Mesodermal cell (in vitro differentiated cells): Measurements from ENCODE around the gene OLFML1.

ENCODE experiments used
- H3K27ac ChIP-seq: 2 replicates; pipeline ENCODE4 v1.7.0; 2013; ENCODE audit warnings: mild to moderate bottlenecking, low read depth, low read length, moderate library complexity; ENCODE audit not compliant: severe bottlenecking
- H3K36me3 ChIP-seq: 2 replicates; pipeline ENCODE4 v1.7.1; 2013; ENCODE audit warnings: mild to moderate bottlenecking, low read length, moderate library complexity; ENCODE audit not compliant: control insufficient read depth, insufficient read depth
- H3K4me1 ChIP-seq: one replicate; pipeline ENCODE4 v1.7.1; 2013; ENCODE audit warnings: mild to moderate bottlenecking, low read length; ENCODE audit not compliant: insufficient read depth, control insufficient read depth, poor library complexity, severe bottlenecking
- H3K4me3 ChIP-seq: 2 replicates; pipeline ENCODE4 v1.7.0; 2013; ENCODE audit warnings: low read length, control low read depth, mild to moderate bottlenecking; ENCODE audit not compliant: insufficient read depth, poor library complexity, severe bottlenecking; ENCODE audit errors: extremely low read depth
- H3K9me3 ChIP-seq: 2 replicates; pipeline ENCODE4 v1.7.1; 2013; ENCODE audit warnings: mild to moderate bottlenecking, low read length, moderate library complexity; ENCODE audit not compliant: control insufficient read depth
- WGBS, 2 experiments: methylation state at CpG; one replicate each; pipeline ENCODE4 v1.1.5; 2013; ENCODE audit warnings: missing lambda C conversion rate in 2 of 2; ENCODE audit not compliant: insufficient coverage in 2 of 2; 5-methylcytosine and 5-hydroxymethylcytosine counted together

OLFML1 gene

DNA sequence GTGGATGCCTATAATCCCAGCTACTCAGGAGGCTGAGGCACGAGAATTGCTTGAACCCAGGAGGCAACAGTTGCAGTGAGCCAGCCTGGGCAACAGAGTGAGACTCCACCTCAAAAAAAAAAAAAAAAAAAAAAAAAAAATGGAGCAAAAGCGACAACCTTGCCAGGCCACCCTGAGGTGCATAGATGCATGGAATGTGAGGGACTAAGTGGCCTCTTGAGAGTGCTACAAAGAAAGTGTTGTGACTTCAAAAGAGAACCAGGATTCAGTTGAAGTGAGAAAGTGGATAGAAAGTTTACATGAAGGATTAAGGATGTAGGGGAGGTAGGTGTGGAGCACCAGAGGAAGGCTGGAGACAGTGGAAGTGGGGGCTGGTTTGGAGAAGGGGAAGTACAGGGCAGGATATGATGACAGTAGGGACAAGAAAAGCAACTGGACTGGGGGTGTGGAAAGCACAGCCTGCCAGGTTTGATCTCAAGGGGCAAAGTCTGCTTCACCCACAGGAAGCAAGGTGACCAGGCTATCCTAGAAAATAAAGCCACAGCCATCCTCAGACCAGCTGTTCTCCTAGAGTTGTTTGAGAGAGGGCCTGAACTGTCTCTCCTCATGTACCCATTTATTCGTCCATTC lies 36.0 kb upstream of the OLFML1 start:
- no peak overlapping the region for H3K27ac ChIP-seq
- H3K9me3 ChIP-seq, result no peaks in the 10 kb centered on the region
- 69 to 90% methylated on average over 2 to 3 of the region's 3 CpGs for WGBS, 2 experiments
- peaks cover 3% of the 10 kb centered on the region for H3K4me1 ChIP-seq
- no peak overlapping the region for H3K4me3 ChIP-seq
- no peaks in the 10 kb centered on the region for H3K36me3 ChIP-seq

DNA sequence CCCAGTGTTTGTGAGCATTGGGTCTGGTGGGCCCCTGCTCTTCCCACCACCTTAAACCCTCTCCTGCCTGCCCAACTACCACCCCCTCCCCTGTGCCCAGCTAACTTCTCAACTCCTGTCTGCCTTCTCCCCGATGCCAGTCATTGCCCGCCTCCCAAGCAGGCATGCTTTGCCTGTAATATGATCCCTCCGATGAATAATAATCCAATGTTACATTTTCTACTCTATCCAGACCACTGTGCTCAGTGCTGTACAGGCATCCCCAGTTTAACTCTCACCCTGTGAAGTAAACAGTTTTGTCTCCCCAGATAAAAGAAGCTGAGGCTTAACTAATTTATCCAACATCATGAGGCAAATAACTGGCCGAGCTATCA lies 35.5 kb upstream of the OLFML1 start:
- no peaks in the 10 kb centered on the region for H3K36me3 ChIP-seq
- no peaks in the 10 kb centered on the region for H3K9me3 ChIP-seq
- 92 to 94% methylated on average over 3 of the region's 4 CpGs for WGBS, 2 experiments
- H3K4me3 ChIP-seq, result no peak overlapping the region
- H3K4me1 ChIP-seq, result no peaks in the 10 kb centered on the region
- H3K27ac ChIP-seq, result no peak overlapping the region

DNA sequence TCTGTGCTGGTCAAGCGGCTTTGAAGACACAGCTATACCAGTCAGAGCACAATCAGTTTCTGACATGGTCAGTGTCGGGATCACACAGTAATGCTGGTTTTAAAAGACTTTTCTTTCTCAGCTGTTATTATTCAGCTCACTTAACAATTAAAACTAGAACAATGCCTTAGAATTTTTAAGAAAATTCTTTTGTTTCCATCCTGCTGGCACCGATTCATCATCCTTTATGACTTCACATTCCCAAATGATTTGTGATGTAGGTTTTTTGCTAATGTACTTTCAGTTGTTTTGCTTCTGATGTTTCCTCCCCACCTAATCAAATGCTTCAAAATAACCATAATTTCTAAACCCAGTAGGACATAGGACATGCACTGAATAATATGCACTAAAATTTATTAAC lies 34.5 kb upstream of the OLFML1 start:
- Histone ChIP-seq H3K36me3 (no peaks in the 10 kb centered on the region), H3K4me3 (no peak overlapping the region), H3K9me3 (no peaks in the 10 kb centered on the region), H3K4me1 (no peaks in the 10 kb centered on the region), H3K27ac (no peak overlapping the region)
- 84 to 88% methylated on average over 2 of the region's 3 CpGs for WGBS, 2 experiments

DNA sequence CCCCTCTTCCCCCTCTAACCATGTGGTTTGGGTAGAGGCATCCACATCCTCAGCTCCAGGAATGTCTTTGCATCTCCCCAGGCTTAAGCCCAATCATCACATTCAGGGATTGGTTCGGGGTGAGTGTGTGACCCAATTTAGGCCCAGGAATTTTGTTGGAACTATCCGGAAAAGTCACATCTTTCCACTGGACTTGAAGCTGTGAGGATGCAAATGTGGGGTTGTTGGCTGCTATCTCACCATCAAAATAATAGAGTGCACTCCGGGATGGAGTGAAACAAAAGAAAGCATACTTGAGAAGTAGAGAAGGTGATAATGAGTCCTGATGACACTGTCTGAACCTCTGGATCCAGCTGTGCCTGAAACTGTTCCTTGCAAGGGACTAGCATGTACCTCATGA lies 33.8 kb upstream of the OLFML1 start:
- Histone ChIP-seq H3K27ac (no peak overlapping the region), H3K9me3 (no peaks in the 10 kb centered on the region), H3K4me3 (no peak overlapping the region), H3K4me1 (no peaks in the 10 kb centered on the region), H3K36me3 (no peaks in the 10 kb centered on the region)
- whole genome bisulfite sequencing, 2 experiments, result 57 to 80% methylated on average over 1 of the region's 3 CpGs

DNA sequence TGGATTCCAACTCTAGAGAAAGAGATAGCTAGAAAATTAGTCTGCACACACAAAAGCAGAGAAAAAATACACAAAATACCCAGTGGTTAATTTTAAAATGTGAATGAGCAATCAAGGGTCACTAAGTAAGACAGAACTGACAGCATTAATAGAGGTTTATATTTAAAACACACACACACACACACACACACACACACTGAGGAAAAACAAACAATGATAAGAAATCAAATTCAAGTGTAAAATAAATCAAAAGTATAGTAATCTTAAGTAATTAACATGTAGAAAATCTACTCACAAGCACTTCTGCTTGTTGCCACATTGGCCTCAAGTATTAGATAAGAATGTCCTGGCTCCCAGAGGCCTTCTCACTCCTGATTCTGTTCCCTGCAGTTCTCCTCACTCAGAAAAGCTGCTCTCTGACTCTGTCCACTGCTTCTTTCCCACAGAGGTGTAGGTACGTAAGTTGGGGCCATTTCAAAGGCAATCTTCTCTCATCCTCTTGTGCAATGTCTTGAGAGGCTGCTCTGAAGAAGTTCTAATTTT lies 33.3 kb upstream of the OLFML1 start:
- Histone ChIP-seq H3K27ac (no peak overlapping the region), H3K9me3 (no peaks in the 10 kb centered on the region), H3K4me3 (no peak overlapping the region), H3K36me3 (no peaks in the 10 kb centered on the region), H3K4me1 (no peaks in the 10 kb centered on the region)
- WGBS, 2 experiments, result 86% methylated on average over 1 of the region's 1 CpG; no CpG with 5 or more reads in 1 of the 2 experiments

DNA sequence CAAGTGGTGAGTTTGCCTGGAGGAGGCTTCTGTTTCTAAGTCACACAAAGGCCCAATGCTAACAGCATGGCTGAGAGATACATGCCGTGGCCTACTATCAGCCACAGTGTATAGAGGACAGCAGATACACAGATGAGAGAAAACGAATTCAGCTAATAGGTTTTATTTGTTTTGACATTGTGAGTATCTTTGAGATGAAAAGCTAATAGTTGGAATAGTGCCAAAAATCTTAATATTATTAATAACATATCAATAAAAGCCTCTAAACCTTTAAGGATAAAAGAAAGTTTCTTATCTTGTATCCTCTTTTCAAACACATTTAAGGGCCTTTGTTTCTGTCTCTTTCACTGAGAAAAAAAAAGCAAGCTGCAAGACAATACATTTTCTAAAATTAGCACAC lies 30.5 kb upstream of the OLFML1 start:
- no peaks in the 10 kb centered on the region for H3K4me1 ChIP-seq
- WGBS, 2 experiments, result 86% methylated on average over 1 of the region's 2 CpGs; no CpG with 5 or more reads in 1 of the 2 experiments

DNA sequence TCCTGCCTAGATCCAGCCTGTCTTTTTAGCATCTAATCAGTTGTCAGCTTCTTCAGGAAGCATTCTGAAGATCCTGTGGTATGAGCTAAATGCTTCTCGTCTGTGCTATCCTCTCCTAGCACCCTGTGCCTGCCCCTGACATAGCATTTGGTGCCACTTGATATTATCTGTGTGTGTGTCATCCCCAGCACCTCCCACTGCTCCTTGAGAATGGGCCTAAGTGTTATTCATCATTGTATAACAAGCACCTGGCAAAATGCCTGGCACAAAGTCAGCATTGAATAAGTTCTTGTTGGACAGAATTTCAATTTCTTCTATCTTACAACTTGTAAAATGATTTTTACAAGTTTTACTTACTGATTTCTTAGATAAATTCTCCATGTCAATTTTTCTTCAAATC lies 28.1 kb upstream of the OLFML1 start:
- Histone ChIP-seq H3K27ac (no peak overlapping the region), H3K9me3 (no peaks in the 10 kb centered on the region), H3K36me3 (no peaks in the 10 kb centered on the region), H3K4me3 (no peak overlapping the region), H3K4me1 (no peaks in the 10 kb centered on the region)
- 11 to 50% methylated on average over 1 of the region's 1 CpG for WGBS, 2 experiments

More for the DNA sequence above, 30.5 kb upstream of the OLFML1 start:
- no peak overlapping the region for H3K27ac ChIP-seq
- no peaks in the 10 kb centered on the region for H3K9me3 ChIP-seq
- no peak overlapping the region for H3K4me3 ChIP-seq
- no peaks in the 10 kb centered on the region for H3K36me3 ChIP-seq

DNA sequence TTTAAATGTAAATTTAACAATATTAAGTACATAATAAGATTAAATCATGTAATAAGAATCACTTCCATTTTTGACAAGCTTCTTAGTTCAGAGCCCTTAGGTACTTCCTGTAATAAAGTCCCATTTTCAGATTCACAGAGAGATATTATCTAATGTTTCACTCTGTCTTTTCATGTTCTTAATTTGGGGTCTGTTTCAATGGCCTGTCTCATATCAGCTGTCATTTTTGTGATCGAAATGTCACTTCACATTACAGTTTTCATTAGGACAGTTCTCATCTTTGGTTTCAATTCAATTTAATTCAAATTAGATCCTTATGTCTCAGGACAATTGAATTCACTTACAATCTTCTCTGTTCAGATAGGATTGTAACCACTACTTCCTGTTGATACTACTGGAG lies 22.6 kb upstream of the OLFML1 start:
- WGBS, 2 experiments, result 100% methylated on average over 1 of the region's 1 CpG
- H3K9me3 ChIP-seq, result no peaks in the 10 kb centered on the region
- no peak overlapping the region for H3K4me3 ChIP-seq
- no peaks in the 10 kb centered on the region for H3K36me3 ChIP-seq
- H3K4me1 ChIP-seq, result no peaks in the 10 kb centered on the region
- no peak overlapping the region for H3K27ac ChIP-seq

DNA sequence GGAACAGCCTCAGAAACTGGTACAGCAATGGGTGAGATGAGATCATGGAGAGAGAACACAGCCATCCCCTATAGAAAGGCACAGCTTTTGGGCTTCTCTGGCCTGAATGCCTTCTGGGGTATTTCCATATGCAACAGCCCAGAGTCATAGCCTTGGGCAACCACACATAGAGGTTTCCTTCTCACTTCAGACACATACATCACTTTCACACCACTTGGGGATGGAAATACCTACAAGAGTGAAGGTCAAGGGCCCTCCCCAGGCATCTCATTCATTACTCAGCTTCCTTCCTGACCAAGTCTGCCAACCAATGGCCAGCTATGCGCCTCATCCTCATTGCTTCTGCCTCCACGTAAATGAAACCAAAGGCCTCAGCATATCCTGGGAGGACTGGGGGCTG lies 17.7 kb upstream of the OLFML1 start:
- no peaks in the 10 kb centered on the region for H3K4me1 ChIP-seq
- H3K36me3 ChIP-seq, result no peaks in the 10 kb centered on the region
- no peak overlapping the region for H3K4me3 ChIP-seq
- no peaks in the 10 kb centered on the region for H3K9me3 ChIP-seq
- H3K27ac ChIP-seq, result no peak overlapping the region
- WGBS, 2 experiments, result 84 to 87% methylated on average over 2 of the region's 2 CpGs

DNA sequence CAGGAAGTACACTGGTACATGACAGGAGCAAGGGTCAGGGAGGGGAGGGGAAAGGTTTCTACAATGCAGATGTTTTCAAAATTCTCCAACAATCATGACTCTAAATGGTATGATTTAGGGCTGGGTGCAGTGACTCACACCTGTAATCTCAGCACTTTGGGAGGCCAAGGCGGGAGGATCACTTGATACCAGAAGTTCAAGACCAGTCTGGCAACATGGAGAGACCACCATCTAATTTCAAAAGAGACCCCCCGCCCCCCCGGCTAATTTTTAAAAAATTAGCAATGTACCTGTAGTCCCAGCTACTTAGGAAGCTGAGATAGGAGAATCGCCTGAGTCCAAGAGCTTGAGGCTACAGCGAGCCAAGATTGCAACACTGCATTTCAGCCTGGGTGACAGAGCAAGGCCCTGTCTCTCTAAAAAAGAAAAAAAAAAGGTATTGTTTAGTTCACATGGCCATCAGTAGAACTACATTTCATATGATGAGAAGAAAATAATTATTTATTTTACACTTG lies 15.9 kb upstream of the OLFML1 start:
- Histone ChIP-seq H3K9me3 (no peaks in the 10 kb centered on the region), H3K4me1 (no peaks in the 10 kb centered on the region), H3K36me3 (no peaks in the 10 kb centered on the region), H3K27ac (no peak overlapping the region), H3K4me3 (no peak overlapping the region)
- WGBS, 2 experiments, result 94% methylated on average over 2 of the region's 5 CpGs

DNA sequence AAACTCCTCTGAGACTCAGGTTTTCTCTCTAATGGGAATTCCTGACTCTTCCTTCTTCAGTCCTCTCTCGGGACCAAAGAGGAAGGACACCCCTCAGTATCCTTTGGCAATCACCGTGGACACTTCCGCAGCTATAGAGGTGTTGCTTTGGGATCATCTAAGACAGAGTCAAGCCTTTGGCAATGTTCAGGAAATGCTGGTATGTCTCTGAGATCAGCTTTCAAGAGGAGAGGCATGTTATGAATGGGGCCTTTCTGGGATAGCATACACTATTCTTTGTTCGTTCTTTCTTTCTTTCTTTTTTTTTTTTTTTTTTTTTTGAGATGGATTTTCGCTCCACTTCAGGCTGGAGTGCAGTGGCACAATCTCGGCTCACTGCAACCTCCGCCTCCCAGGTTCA lies 14.2 kb upstream of the OLFML1 start:
- H3K9me3 ChIP-seq, result no peaks in the 10 kb centered on the region
- no peaks in the 10 kb centered on the region for H3K4me1 ChIP-seq
- no peak overlapping the region for H3K27ac ChIP-seq
- WGBS, 2 experiments, result 94% methylated on average over 3 of the region's 7 CpGs; no CpG with 5 or more reads in 1 of the 2 experiments
- H3K36me3 ChIP-seq, result no peaks in the 10 kb centered on the region
- no peak overlapping the region for H3K4me3 ChIP-seq
